HepG2 (cell line): Measurements from ENCODE around the gene RNF208. TPM values are rescaled to one million over a fixed set of nuclear protein-coding genes. Genes with fewer than 3 reads are reported as not detected.
A peak's percentile ranks its signal among the peaks of the same experiment; 100 is the strongest.

Experiments
- ATF6 ChIP-seq: sonication (generic); formaldehyde crosslinking; conservative IDR thresholded peaks from 2 replicates; pipeline ENCODE4 v1.4.0; 2020; ENCODE audit warnings: missing genetic modification reagents
- ELK4 ChIP-seq: sonication (generic); formaldehyde crosslinking; IDR thresholded peaks from 2 replicates; pipeline ENCODE4 v1.9.0; 2021; ENCODE audit warnings: missing genetic modification reagents, borderline replicate concordance
- FUBP1 ChIP-seq: sonication (generic); formaldehyde crosslinking; IDR thresholded peaks from 2 replicates; pipeline ENCODE4 v1.5.1; 2020; ENCODE audit warnings: missing genetic modification reagents, mild to moderate bottlenecking, borderline replicate concordance
- HBP1 ChIP-seq: IDR thresholded peaks from 2 replicates; pipeline ENCODE4 v1.6.1; 2016; ENCODE audit warnings: low read depth, control low read depth
- NCOR1 ChIP-seq: fragments of 200-600 bp; sonication (generic); IDR thresholded peaks from 2 replicates; pipeline ENCODE4 v1.7.0; 2017; ENCODE audit warnings: antibody characterized with exemption, low read length, borderline replicate concordance
- ZBTB38 ChIP-seq: sonication (generic); formaldehyde crosslinking; IDR thresholded peaks from 2 replicates; pipeline ENCODE4 v1.5.1; 2020; ENCODE audit warnings: mild to moderate bottlenecking, missing genetic modification reagents
- ZBTB8A ChIP-seq: sonication (generic); formaldehyde crosslinking; IDR thresholded peaks from 2 replicates; pipeline ENCODE4 v1.4.0; 2020; ENCODE audit warnings: mild to moderate bottlenecking, low read depth, missing genetic modification reagents, borderline replicate concordance
- ZFP90 ChIP-seq: sonication (generic); formaldehyde crosslinking; IDR thresholded peaks from 2 replicates; pipeline ENCODE4 v1.8.0; 2022; ENCODE audit warnings: missing genetic modification reagents, mild to moderate bottlenecking, inconsistent platforms, borderline replicate concordance
- ZNF138 ChIP-seq: sonication (generic); formaldehyde crosslinking; IDR thresholded peaks from 2 replicates; pipeline ENCODE4 v1.5.0; 2020; ENCODE audit warnings: mild to moderate bottlenecking, low read depth, missing genetic modification reagents
- ZNF142 ChIP-seq: sonication (generic); formaldehyde crosslinking; IDR thresholded peaks from 2 replicates; pipeline ENCODE4 v1.4.0; 2020; ENCODE audit warnings: missing genetic modification reagents
- ZNF276 ChIP-seq: sonication (generic); formaldehyde crosslinking; IDR thresholded peaks from 2 replicates; pipeline ENCODE4 v1.4.0; 2020; ENCODE audit warnings: mild to moderate bottlenecking, low read depth, missing genetic modification reagents
- ZNF598 ChIP-seq: sonication (generic); formaldehyde crosslinking; IDR thresholded peaks from 2 replicates; pipeline ENCODE4 v1.5.1; 2020; ENCODE audit warnings: mild to moderate bottlenecking, missing genetic modification reagents, borderline replicate concordance
- polyA plus RNA-seq, 8 experiments: library from polyadenylated mRNA; depleted of rRNA in 3 of 8; stranded (reverse) in 7 of 8; unstranded in 1 of 8; fragments of >200 nt; fragmentation: Illumina TruSeq in 4 of 8; extraction: Trizol in 4 of 8; gene quantifications; 2 replicates each; pipeline versions ENCODE4 v1.2.1 to v1.2.3, GENCODE V29; 2011 to 2016; ENCODE audit warnings: low read depth in 4 of 8, missing spikeins in 1 of 8, mixed read lengths in 1 of 8; ENCODE audit not compliant: insufficient read depth in 1 of 8
- total RNA-seq, 5 experiments: library from RNA; depleted of rRNA; stranded (reverse); fragments of >200 nt; fragmentation: Illumina TruSeq; extraction: Trizol; gene quantifications; 2 replicates each; pipeline ENCODE4 v1.2.3, GENCODE V29; 2016; ENCODE audit warnings: low read depth in 1 of 5

Gene RNF208
- total and polyA plus RNA-seq, 2 of the 13 experiments (the other 11 are each of a cell fraction or from before 2014, with no cell fraction given), result 1.6 to 2.1 TPM

GRCh38 chr9:137240841-137241489, 18.9 kb upstream of the RNF208 start, which contains the start of gene TUBB4B (continued):
- TF ChIP-seq ELK4 (CRISPR knock-in tag), result no peak
- TF ChIP-seq ZBTB8A (CRISPR knock-in tag), result no peak
- TF ChIP-seq FUBP1 (CRISPR knock-in tag), result no peak
- peak; percentile 73 for TF ChIP-seq ZNF142 (CRISPR knock-in tag)
- TF ChIP-seq NCOR1, result no peak; the same call in 1 of the 2 replicates
- TF ChIP-seq ZNF276, result no peak; the same call in 1 of the 2 replicates
- 0 out of 2 replicates have a peak, but pooled peaks have one; percentile 72 for TF ChIP-seq HBP1 (CRISPR knock-in tag)
- 0 out of 2 replicates have a peak, but pooled peaks have one; percentile 19 for TF ChIP-seq ZNF598
- no peak; the same call in 1 of the 2 replicates for TF ChIP-seq ZBTB38
- no peak for TF ChIP-seq ATF6
- TF ChIP-seq ZNF138, result peak; percentile 89
- no peak for TF ChIP-seq ZFP90 (CRISPR knock-in tag)
